Central memory CD4-positive, alpha-beta T cell (primary cell): ENCODE results near the gene CYBB.

ENCODE experiments used
- DNase-seq: peaks from one replicate; pipeline ENCODE4 v3.0.0; 2022

The CYBB gene

GRCh38 chrX:37846141-37846540, 66.3 kb downstream of the CYBB start:
- DNase-seq, result peak; percentile 16

GRCh38 chrX:37846558-37846933, 66.7 kb downstream of the CYBB start:
- no peak for DNase-seq

GRCh38 chrX:37846934-37847732, 67.3 kb downstream of the CYBB start, which contains the start of gene DYNLT3:
DYNLT3 (minus strand) TSS chrX:37847571; CDS start chrX:37847510, 61 bp downstream.
- DNase-seq, result peak; percentile 78

- DNase-seq, result no peak
Measured at GRCh38 chrX:37847733-37848197, 67.9 kb downstream of the CYBB start.

GRCh38 chrX:37854148-37854547, 74.3 kb downstream of the CYBB start:
- DNase-seq, result no peak

- DNase-seq, result no peak
Measured at GRCh38 chrX:37854748-37855147, 74.9 kb downstream of the CYBB start.

GRCh38 chrX:37860721-37861120, 80.9 kb downstream of the CYBB start:
- no peak for DNase-seq

GRCh38 chrX:37862851-37863250, 83.0 kb downstream of the CYBB start:
- DNase-seq, result no peak
